Activated T-cell treated with anti-CD3 and anti-CD28 coated beads for 1 hour (primary cell): ENCODE measurements around the gene SERPINE1.

Experiments used
- DNase-seq: peaks from one replicate; pipeline ENCODE4 v3.0.0-alpha.2; 2020; ENCODE audit warnings: low read depth

SERPINE1 gene

GRCh38 chr7:101170617-101171441 is 43.9 kb downstream of the SERPINE1 start:
- DNase-seq = no peak

DNA sequence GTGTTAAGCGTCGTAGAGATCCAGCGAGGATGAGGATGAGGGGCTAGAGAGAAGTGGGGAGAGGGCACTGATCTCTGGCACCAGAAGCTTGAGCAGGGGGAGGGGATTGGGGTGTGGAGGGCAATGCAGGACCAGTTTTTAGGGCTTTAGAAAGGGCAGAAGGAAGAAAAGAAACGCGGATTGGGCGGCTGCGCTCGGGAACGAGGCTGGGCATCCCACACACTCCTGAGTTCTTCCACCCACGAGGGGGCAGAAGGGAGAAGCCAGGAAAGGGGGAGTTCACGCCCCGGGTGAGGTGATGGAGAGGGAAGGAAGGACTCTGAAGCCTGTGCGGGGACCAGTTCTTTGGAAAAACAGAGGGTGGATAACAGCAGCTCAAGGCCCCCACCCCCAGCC is 44.5 kb downstream of the SERPINE1 start:
- DNase-seq = no peak

DNA sequence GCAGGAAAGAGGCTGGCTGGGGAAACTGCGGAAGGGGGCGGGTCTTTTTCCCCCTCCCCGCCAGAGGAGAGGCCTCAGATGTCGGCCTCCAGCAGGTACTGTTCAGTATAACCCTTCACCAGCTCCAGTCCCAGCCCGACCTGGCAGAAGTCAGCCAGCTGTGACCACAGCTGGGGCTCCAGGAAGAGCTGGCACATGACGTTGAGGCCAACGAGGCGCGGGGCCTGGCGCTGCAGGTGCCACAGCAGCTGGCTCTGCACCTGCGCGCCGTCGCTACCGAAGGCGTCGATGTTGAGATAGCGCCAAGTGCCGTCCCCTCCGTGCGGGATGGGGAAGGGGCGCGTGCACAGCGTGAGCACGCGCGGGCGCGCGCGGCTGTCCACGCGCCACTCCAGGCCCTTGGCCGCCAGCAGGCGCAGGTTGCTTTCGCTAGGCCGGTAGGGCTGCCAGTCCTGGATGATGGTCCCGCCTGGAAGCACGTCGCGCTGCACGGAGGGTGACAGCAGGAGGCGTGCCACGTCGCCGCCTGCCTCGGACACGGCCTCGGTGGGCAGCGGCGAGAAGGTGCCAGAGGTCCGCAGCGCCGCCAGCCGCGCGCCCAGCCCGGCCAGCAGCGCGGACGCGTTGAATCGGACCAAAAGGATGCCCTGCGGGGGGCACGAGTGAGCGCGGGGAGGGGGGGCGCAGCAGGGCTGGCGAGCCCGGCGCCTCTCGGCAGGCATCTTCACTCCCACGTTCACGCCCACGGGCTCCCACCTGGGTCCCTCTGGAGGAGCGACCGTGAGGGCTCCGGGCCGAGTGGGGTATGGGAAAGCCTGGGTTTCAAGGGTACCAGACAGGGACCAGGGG is 45.3 kb downstream of the SERPINE1 start:
- DNase-seq = no peak

DNA sequence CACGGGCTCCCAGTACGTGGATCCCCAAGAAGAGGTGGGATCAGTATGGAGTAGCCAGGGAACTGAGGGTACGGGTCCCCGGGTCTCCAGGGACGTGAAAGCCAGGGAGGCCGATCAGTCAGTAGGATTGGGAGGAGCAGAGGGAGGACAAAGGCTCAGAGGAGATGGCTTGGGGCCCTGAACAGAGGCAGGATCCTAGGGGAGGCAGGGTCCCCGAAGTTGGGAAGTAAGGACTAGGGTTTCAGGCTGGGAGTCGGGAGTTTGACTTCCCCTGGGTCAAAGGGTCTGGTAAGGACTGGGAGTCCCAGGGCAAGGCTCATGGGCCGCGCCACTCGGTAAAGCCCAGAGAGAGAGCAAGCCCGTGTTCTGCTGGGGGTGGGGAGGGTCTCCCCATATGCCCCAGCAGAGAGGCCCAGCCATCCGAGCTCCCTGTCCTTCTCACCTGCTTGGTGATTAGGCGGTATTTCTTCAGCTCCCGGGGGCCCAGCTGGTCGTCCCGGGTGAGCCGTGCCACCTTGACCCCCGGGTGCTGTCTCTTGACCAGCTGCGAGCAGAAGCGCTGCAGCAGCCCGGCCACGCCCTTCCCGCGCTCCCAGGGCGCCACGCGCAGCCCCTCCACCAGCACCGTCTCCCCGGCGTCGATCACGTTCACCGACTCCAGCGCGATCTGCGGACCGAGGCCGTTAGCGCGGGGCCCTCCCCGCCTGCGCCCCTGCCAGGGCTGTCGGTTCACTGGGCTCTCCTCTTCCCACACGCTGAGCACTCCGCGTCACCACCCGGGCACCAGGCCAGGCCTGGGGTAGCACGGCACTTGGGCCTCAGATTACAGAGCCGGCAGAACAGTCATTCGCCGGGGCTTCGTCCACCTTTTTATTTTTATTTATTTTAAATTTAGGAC is 46.2 kb downstream of the SERPINE1 start:
- no peak for DNase-seq

GRCh38 chr7:101173752-101174244 is 46.9 kb downstream of the SERPINE1 start:
- peak; percentile 51 for DNase-seq

- no peak for DNase-seq
Measured at GRCh38 chr7:101174322-101174854, 47.5 kb downstream of the SERPINE1 start.

- DNase-seq = no peak
Measured at GRCh38 chr7:101175664-101176063, 48.8 kb downstream of the SERPINE1 start.

- no peak for DNase-seq
Measured at GRCh38 chr7:101177644-101178043, 50.7 kb downstream of the SERPINE1 start.

GRCh38 chr7:101179117-101179516 is 52.2 kb downstream of the SERPINE1 start:
- DNase-seq = no peak

DNA sequence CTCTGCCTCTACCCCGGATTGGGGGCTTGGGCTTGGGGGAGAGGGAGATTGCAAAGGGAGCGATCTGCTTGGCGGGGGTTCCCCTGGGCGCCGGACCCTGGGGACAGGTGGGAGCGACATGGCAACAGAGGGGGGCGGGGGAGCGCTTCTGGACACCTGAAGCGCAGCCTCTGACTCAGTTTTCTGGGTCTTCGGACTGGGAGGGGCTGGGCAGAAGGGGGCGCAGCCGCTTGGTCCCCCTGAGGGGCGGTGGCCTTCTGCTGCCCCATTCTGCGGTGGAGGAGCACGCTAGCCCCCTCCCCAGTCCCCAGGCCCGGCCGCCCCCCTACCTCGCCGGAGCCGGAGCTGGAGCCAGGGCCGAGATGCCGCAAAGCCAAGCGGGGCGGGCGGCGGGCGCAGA is 52.8 kb downstream of the SERPINE1 start:
- DNase-seq = no peak

DNA sequence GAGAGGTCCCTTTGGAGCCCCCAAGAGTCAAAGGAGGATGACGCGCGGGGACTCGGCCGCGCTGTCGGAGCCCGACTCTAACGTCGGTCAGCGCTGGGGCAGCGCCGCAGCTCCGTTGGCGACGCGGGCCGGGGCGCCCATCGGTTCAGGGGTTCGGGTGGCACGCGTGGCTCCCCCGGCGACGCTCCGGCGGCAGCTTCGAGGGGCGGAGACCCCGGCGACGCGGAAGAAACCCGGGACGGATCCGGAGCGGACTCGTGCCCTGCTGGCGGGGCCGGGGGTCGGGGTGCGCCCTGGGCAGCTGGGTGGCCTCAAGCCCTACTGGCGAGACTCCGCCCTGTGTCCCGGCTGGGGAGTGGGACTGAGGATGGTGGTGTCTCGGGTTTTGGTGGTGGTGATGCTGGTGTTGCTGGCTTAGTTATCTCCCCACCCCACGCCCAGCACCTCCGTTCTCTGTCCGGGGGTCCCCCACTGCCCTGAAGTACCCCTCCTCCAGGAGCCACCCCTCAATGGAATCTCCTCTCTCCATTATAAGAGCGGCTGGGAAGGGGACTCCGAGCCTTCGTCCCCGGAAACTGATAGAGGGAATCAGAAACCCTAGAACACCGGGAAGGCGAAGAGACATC is 53.3 kb downstream of the SERPINE1 start, which contains the start of gene NAT16:
Gene NAT16 (minus strand): TSS at position 164 of the 626 bp plus-strand sequence. CDS start 5,486 bp downstream, outside the sequence.
- no peak for DNase-seq

GRCh38 chr7:101185258-101185839 is 58.4 kb downstream of the SERPINE1 start:
- DNase-seq = no peak

- DNase-seq = no peak
Measured at GRCh38 chr7:101186194-101186593, 59.3 kb downstream of the SERPINE1 start.

- no peak for DNase-seq
Measured at GRCh38 chr7:101186844-101187428, 60.0 kb downstream of the SERPINE1 start.
